ENCODE data around the gene CEP112. TPM values are rescaled to one million over a fixed set of nuclear protein-coding genes. Genes with fewer than 3 reads are reported as not detected.
"Not testable (repeated sequence)": the region's sequence is repeated elsewhere in the genome, so short reads cannot be mapped to it uniquely, and the experiment has no call there.

The CEP112 gene
- total and polyA plus RNA-seq, 2 donors, result 4.6 to 8.5 TPM

DNA sequence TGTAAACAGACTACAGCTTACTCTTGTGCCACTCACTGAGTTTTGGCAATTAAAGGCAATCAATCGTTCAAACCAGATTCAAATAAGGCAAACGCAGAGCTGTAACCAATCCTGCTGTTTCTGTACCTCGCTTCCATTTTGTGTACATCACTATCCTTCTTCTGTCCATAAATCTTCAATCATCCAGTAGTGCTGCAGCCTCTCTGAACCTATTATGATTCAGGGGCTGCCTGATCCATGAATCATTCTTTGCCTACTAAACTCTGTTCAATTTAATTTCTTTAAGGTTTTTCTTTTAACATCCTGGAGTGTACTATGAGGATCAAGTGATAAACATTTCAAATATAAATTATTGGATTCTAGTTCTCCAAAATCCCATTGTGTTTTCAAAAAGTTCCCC lies 93.9 kb downstream of the CEP112 start:
- no peaks in the 10 kb centered on the region for H3K36me3 ChIP-seq (ENCODE audit: control insufficient read depth in 2 of 2, insufficient read depth in 2 of 2, low read length in 1 of 2)
- no peak overlapping the region for H3K4me3 ChIP-seq (ENCODE audit: low read length in 2 of 2)
- no peak for DNase-seq (ENCODE audit: low read depth in 6 of 9, low spot score in 9 of 9)
- WGBS, result 97% methylated on average over 3 of the region's 3 CpGs
- no peak overlapping the region for H3K27ac ChIP-seq (ENCODE audit: low read depth in 1 of 2, low read length in 1 of 2)
- no peaks in the 10 kb centered on the region for H3K9me3 ChIP-seq (ENCODE audit: control insufficient read depth in 2 of 2, insufficient read depth in 1 of 2, low read length in 1 of 2)
- H3K27me3 ChIP-seq (ENCODE audit: control insufficient read depth in 2 of 2, insufficient read depth in 1 of 2, low read length in 1 of 2), result no peaks in the 10 kb centered on the region
- H3K4me1 ChIP-seq (ENCODE audit: control insufficient read depth in 2 of 2, insufficient read depth in 2 of 2, low read length in 2 of 2), result peaks cover 0 to 3% of the 10 kb centered on the region in 2 donors

DNA sequence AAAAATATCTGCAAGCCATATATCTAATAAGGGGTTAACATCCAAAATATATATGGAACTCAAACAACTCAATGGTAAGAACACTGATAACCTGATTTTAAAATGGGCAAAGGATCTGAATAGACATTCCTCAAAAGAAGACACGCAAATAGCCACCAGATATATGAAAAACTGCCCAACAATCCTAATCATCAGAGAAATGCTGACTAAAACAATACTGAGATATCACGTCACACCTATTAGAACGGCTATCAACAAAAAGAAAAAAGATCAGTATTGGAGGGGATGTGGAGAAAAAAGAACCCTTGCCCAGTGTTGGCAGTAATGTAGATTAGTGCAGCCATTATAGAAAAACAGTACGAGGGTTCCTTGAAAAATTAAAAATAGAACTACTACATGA lies 97.2 kb downstream of the CEP112 start:
- H3K4me3 ChIP-seq (ENCODE audit: low read length in 2 of 2), result no peak overlapping the region
- no peaks in the 10 kb centered on the region for H3K9me3 ChIP-seq (ENCODE audit: control insufficient read depth in 2 of 2, insufficient read depth in 1 of 2, low read length in 1 of 2)
- H3K27ac ChIP-seq (ENCODE audit: low read depth in 1 of 2, low read length in 1 of 2), result no peak overlapping the region
- no peak for DNase-seq (ENCODE audit: low read depth in 6 of 9, low spot score in 9 of 9)
- peaks cover 0 to 3% of the 10 kb centered on the region in 2 donors for H3K4me1 ChIP-seq (ENCODE audit: control insufficient read depth in 2 of 2, insufficient read depth in 2 of 2, low read length in 2 of 2)
- over 99% methylated on average over 4 of the region's 4 CpGs for WGBS
- H3K27me3 ChIP-seq (ENCODE audit: control insufficient read depth in 2 of 2, insufficient read depth in 1 of 2, low read length in 1 of 2), result no peaks in the 10 kb centered on the region
- no peaks in the 10 kb centered on the region for H3K36me3 ChIP-seq (ENCODE audit: control insufficient read depth in 2 of 2, insufficient read depth in 2 of 2, low read length in 1 of 2)

DNA sequence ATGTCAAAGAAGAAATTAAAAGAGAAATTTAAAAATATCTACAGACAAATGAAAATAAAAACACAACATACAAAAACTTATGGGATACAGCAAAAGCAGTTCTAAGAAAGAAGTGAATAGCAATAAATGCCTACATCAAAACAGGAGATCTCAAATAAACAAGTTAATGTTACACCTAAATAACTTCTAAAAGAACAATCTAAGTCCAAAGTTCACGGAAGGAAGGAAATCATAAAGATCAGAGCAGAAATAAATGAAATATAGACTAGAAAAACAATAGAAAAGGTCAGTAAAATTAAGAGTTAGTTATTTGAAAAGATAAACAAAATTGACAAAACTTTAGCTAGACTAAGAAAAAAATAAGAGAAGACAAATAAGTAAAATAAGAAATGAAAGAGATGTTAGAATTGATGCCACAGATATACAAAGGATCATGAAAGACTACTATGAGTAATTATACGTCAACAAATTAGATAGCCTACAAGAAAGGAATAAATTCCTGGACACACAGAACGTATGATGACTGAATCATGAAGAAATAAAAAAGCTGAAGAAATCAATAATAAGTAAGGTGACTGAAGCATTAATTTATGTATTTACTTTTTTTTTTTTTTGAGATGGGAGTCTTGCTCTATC lies 100.4 kb downstream of the CEP112 start:
- H3K27ac ChIP-seq (ENCODE audit: low read depth in 1 of 2, low read length in 1 of 2), result no peak overlapping the region
- WGBS, result 97% methylated on average over 3 of the region's 3 CpGs
- DNase-seq (ENCODE audit: low read depth in 6 of 9, low spot score in 9 of 9), result no peak
- H3K9me3 ChIP-seq (ENCODE audit: control insufficient read depth in 2 of 2, insufficient read depth in 1 of 2, low read length in 1 of 2), result peaks cover 0 to 13% of the 10 kb centered on the region in 2 donors
- H3K4me3 ChIP-seq (ENCODE audit: low read length in 2 of 2), result no peak overlapping the region
- no peaks in the 10 kb centered on the region for H3K36me3 ChIP-seq (ENCODE audit: control insufficient read depth in 2 of 2, insufficient read depth in 2 of 2, low read length in 1 of 2)
- H3K4me1 ChIP-seq (ENCODE audit: control insufficient read depth in 2 of 2, insufficient read depth in 2 of 2, low read length in 2 of 2), result no peaks in the 10 kb centered on the region
- no peaks in the 10 kb centered on the region for H3K27me3 ChIP-seq (ENCODE audit: control insufficient read depth in 2 of 2, insufficient read depth in 1 of 2, low read length in 1 of 2)

DNA sequence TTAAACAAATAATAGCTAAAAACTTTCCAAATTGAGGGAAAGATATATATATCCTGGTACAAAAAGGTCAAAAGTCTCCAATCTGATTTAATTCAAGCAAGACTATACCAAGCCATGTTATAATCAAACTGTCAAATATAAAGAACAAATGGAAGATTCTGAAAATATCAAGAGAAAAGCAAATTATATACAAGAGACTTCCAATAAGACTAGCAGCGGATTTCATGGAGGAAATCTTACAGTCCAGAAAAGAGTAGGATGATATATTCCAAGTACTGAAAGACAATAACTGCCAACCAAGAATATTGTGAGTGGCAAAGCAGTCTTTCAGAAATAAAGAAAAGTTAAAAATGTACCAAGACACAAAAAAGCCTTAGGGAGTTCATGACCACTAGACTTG lies 102.2 kb downstream of the CEP112 start:
- H3K36me3 ChIP-seq (ENCODE audit: control insufficient read depth in 2 of 2, insufficient read depth in 2 of 2, low read length in 1 of 2), result no peaks in the 10 kb centered on the region
- H3K4me3 ChIP-seq (ENCODE audit: low read length in 2 of 2), result no peak overlapping the region
- no peak overlapping the region for H3K27ac ChIP-seq (ENCODE audit: low read depth in 1 of 2, low read length in 1 of 2)
- peaks cover 0 to 13% of the 10 kb centered on the region in 2 donors for H3K9me3 ChIP-seq (ENCODE audit: control insufficient read depth in 2 of 2, insufficient read depth in 1 of 2, low read length in 1 of 2)
- no peak for DNase-seq (ENCODE audit: low read depth in 6 of 9, low spot score in 9 of 9)
- H3K4me1 ChIP-seq (ENCODE audit: control insufficient read depth in 2 of 2, insufficient read depth in 2 of 2, low read length in 2 of 2), result no peaks in the 10 kb centered on the region
- no peaks in the 10 kb centered on the region for H3K27me3 ChIP-seq (ENCODE audit: control insufficient read depth in 2 of 2, insufficient read depth in 1 of 2, low read length in 1 of 2)
- WGBS, result 99% methylated on average over 1 of the region's 1 CpG

DNA sequence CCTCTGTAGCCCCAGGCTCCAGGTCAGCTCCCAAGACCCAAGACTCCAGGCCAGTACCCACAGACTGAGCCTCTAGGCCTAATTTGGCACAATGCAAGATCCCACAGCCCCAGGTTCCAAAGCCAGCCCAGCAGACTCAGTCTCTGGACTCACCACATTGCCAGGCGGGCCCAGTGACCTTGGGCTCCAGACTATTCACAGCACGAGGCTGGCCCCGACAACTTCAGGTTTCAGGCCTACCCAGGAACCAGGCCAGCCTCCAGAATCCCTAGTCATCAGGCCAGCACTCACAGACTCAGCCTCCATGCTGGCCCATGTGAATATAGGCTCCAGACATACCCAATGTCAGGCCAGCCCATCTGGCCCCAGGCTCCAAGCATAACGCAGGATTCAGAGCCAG lies 103.8 kb downstream of the CEP112 start:
- no peak overlapping the region for H3K4me3 ChIP-seq (ENCODE audit: low read length in 2 of 2)
- no peaks in the 10 kb centered on the region for H3K36me3 ChIP-seq (ENCODE audit: control insufficient read depth in 2 of 2, insufficient read depth in 2 of 2, low read length in 1 of 2)
- DNase-seq (ENCODE audit: low read depth in 6 of 9, low spot score in 9 of 9), result no peak
- peaks cover 0 to 13% of the 10 kb centered on the region in 2 donors for H3K9me3 ChIP-seq (ENCODE audit: control insufficient read depth in 2 of 2, insufficient read depth in 1 of 2, low read length in 1 of 2)
- H3K27ac ChIP-seq (ENCODE audit: low read depth in 1 of 2, low read length in 1 of 2), result no peak overlapping the region
- H3K4me1 ChIP-seq (ENCODE audit: control insufficient read depth in 2 of 2, insufficient read depth in 2 of 2, low read length in 2 of 2), result no peaks in the 10 kb centered on the region
- no peaks in the 10 kb centered on the region for H3K27me3 ChIP-seq (ENCODE audit: control insufficient read depth in 2 of 2, insufficient read depth in 1 of 2, low read length in 1 of 2)
- WGBS, result 97% methylated on average over 4 of the region's 4 CpGs

DNA sequence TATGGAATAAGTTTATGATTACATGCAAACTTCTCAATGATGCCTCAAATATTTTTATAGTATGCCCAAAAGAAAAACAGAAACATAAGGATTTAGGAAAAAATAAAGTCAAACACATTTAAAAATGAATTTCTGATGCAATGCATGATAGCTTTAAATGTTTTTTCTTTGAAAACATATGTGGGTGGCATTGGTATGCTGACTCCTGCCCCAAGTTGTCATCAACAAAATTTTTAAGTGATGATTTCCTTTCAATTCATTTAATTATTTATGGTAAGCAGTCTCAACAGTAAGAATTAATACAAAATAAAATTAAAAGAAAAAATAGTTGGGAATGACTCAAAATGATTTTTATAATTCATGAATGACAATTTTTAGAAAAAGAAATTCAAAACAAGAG lies 104.9 kb downstream of the CEP112 start:
- no peak overlapping the region for H3K27ac ChIP-seq (ENCODE audit: low read depth in 1 of 2, low read length in 1 of 2)
- H3K27me3 ChIP-seq (ENCODE audit: control insufficient read depth in 2 of 2, insufficient read depth in 1 of 2, low read length in 1 of 2), result no peaks in the 10 kb centered on the region
- H3K9me3 ChIP-seq (ENCODE audit: control insufficient read depth in 2 of 2, insufficient read depth in 1 of 2, low read length in 1 of 2), result peaks cover 0 to 13% of the 10 kb centered on the region in 2 donors
- no peak overlapping the region for H3K4me3 ChIP-seq (ENCODE audit: low read length in 2 of 2)
- no peaks in the 10 kb centered on the region for H3K36me3 ChIP-seq (ENCODE audit: control insufficient read depth in 2 of 2, insufficient read depth in 2 of 2, low read length in 1 of 2)
- no peaks in the 10 kb centered on the region for H3K4me1 ChIP-seq (ENCODE audit: control insufficient read depth in 2 of 2, insufficient read depth in 2 of 2, low read length in 2 of 2)
- DNase-seq (ENCODE audit: low read depth in 6 of 9, low spot score in 9 of 9), result no peak

DNA sequence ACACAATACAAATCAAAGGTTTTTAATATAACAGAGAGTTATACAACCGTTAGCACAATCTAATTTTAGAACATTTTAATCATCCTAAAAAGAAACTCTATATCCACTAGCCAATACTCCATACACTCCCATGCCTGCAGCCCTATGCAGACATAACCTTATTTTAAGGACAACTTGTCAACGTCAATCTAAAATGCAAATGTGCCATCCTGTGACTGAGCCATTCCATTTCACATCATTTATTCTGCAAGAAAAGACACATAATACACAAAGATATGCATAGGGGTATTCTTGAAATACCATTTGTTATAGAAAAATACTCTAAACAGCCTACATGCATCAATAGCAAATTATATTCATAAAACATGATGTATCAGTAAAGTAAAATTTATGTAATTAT lies 106.7 kb downstream of the CEP112 start:
- Histone ChIP-seq H3K4me3 (ENCODE audit: low read length in 2 of 2) (no peak overlapping the region), H3K27ac (ENCODE audit: low read depth in 1 of 2, low read length in 1 of 2) (no peak overlapping the region), H3K27me3 (ENCODE audit: control insufficient read depth in 2 of 2, insufficient read depth in 1 of 2, low read length in 1 of 2) (no peaks in the 10 kb centered on the region), H3K36me3 (ENCODE audit: control insufficient read depth in 2 of 2, insufficient read depth in 2 of 2, low read length in 1 of 2) (no peaks in the 10 kb centered on the region), H3K4me1 (ENCODE audit: control insufficient read depth in 2 of 2, insufficient read depth in 2 of 2, low read length in 2 of 2) (no peaks in the 10 kb centered on the region), H3K9me3 (ENCODE audit: control insufficient read depth in 2 of 2, insufficient read depth in 1 of 2, low read length in 1 of 2) (peaks cover 0 to 13% of the 10 kb centered on the region in 2 donors)
- no peak for DNase-seq (ENCODE audit: low read depth in 6 of 9, low spot score in 9 of 9)
- WGBS, result 96% methylated on average over 2 of the region's 2 CpGs

DNA sequence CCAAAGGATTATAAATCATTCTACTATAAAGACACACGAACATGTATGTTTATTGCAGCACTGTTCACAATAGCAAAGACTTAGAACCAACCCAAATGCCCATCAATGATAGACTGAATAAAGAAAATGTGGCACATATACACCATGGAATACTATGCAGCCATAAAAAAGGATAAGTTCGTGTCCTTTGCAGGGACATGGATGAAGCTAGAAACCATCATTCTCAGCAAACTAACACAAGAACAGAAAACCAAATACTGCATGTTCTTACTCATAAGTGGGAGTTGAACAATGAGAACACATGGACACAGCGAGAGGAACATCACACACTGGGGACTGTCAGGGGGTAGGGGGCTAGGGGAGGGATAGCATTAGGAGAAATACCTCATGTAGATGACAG lies 111.3 kb downstream of the CEP112 start:
- not testable (repeated sequence) for H3K4me3 ChIP-seq (ENCODE audit: low read length in 2 of 2); H3K27ac ChIP-seq (ENCODE audit: low read depth in 1 of 2, low read length in 1 of 2); H3K27me3 ChIP-seq (ENCODE audit: control insufficient read depth in 2 of 2, insufficient read depth in 1 of 2, low read length in 1 of 2); H3K36me3 ChIP-seq (ENCODE audit: control insufficient read depth in 2 of 2, insufficient read depth in 2 of 2, low read length in 1 of 2); DNase-seq (ENCODE audit: low read depth in 6 of 9, low spot score in 9 of 9); H3K9me3 ChIP-seq (ENCODE audit: control insufficient read depth in 2 of 2, insufficient read depth in 1 of 2, low read length in 1 of 2)
- H3K4me1 ChIP-seq (ENCODE audit: control insufficient read depth in 2 of 2, insufficient read depth in 2 of 2, low read length in 2 of 2), result peaks cover 5 to 12% of the 10 kb centered on the region in 2 donors
- 95% methylated on average over 3 of the region's 3 CpGs for WGBS

DNA sequence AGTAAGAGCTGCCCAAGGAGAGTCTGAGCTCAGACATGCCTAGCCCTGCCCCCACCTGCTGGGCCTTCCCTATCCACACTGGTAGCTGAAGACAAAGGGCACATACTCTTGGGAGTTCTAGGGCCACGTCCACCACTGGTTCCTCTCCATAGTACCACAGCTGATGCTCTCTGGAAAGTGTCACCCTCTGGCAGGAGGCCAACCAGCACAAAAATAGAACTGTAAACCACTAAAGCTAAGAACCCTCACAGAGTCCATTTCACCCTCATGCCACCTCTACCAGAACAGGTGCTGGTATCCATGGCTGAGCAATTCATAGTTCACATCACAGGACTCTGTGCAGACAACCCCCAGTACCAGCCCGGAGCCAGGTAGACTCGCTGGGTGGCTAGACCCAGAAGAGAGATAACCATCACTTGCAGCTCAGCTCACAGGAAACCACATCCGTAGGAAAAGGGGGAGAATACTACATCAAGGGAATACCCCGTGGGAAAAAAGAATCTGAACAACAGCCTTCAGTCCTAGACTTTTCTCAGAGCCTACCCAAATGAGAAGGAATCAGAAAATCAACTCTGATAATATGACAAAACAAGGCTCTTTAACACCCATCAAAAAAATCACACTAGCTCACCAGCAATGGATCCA lies 115.3 kb downstream of the CEP112 start:
- 30% methylated on average over 5 of the region's 5 CpGs for WGBS
- Histone ChIP-seq H3K36me3 (ENCODE audit: control insufficient read depth in 2 of 2, insufficient read depth in 2 of 2, low read length in 1 of 2) (no peaks in the 10 kb centered on the region), H3K4me3 (ENCODE audit: low read length in 2 of 2) (no peak overlapping the region), H3K27ac (ENCODE audit: low read depth in 1 of 2, low read length in 1 of 2) (peak overlapping the region in 1 of 2 donors; percentile 43), H3K27me3 (ENCODE audit: control insufficient read depth in 2 of 2, insufficient read depth in 1 of 2, low read length in 1 of 2) (no peaks in the 10 kb centered on the region), H3K9me3 (ENCODE audit: control insufficient read depth in 2 of 2, insufficient read depth in 1 of 2, low read length in 1 of 2) (peaks cover 0 to 10% of the 10 kb centered on the region in 2 donors), H3K4me1 (ENCODE audit: control insufficient read depth in 2 of 2, insufficient read depth in 2 of 2, low read length in 2 of 2) (peaks cover 7 to 14% of the 10 kb centered on the region in 2 donors)
- peak in 8 of 9 donors; percentile 2 to 57 (median 18) for DNase-seq (ENCODE audit: low read depth in 6 of 9, low spot score in 9 of 9)

All from thymus (tissue), 11 donors.